GM18858 (cell line): ENCODE measurements around the gene CDC6.
"Not testable (repeated sequence)": the region's sequence is repeated elsewhere in the genome, so short reads cannot be mapped to it uniquely, and the experiment has no call there.

ENCODE experiments used
- ATAC-seq: cut with Tn5 transposase; IDR thresholded peaks from one replicate; pipeline ENCODE4 v1.9.1; 2021; ENCODE audit not compliant: unreplicated experiment

CDC6 gene

GRCh38 chr17:40286473-40286872 lies 1.2 kb upstream of the CDC6 start:
- no peak for ATAC-seq

- ATAC-seq, result no peak
These were observed 553 bp upstream of the CDC6 start for GRCh38 chr17:40287159-40287493.

GRCh38 chr17:40290629-40291280 lies 3.1 kb downstream of the CDC6 start:
- ATAC-seq, result no peak

- ATAC-seq, result no peak
These were observed 3.6 kb downstream of the CDC6 start for GRCh38 chr17:40291281-40291664.

- ATAC-seq, result no peak
These were observed 5.7 kb downstream of the CDC6 start for GRCh38 chr17:40293363-40293762.

GRCh38 chr17:40295488-40296436 lies 8.1 kb downstream of the CDC6 start:
- no peak for ATAC-seq

- ATAC-seq, result no peak
These were observed 9.8 kb downstream of the CDC6 start for GRCh38 chr17:40297511-40297910.

GRCh38 chr17:40298726-40299125 lies 11.0 kb downstream of the CDC6 start:
- ATAC-seq, result no peak

GRCh38 chr17:40299159-40299757 lies 11.6 kb downstream of the CDC6 start:
- ATAC-seq, result not testable (repeated sequence)

GRCh38 chr17:40301315-40301714 lies 13.6 kb downstream of the CDC6 start:
- ATAC-seq, result no peak

- no peak for ATAC-seq
These were observed 15.5 kb downstream of the CDC6 start for GRCh38 chr17:40303009-40303657.

GRCh38 chr17:40303708-40304551 lies 16.3 kb downstream of the CDC6 start:
- ATAC-seq, result no peak

- ATAC-seq, result not testable (repeated sequence)
These were observed 16.8 kb downstream of the CDC6 start for GRCh38 chr17:40304552-40304863.

GRCh38 chr17:40304866-40305265 lies 17.2 kb downstream of the CDC6 start:
- ATAC-seq, result not testable (repeated sequence)

GRCh38 chr17:40306395-40306794 lies 18.7 kb downstream of the CDC6 start:
- ATAC-seq, result no peak

- no peak for ATAC-seq
These were observed 19.5 kb downstream of the CDC6 start for GRCh38 chr17:40307001-40307730.

- no peak for ATAC-seq
These were observed 20.1 kb downstream of the CDC6 start for GRCh38 chr17:40307740-40308239.

GRCh38 chr17:40309031-40309948 lies 21.6 kb downstream of the CDC6 start, which contains the start of gene RARA:
Gene RARA (plus strand): TSS chr17:40309180. CDS start chr17:40331219, 22,039 bp downstream.
- ATAC-seq, result no peak
